CD8-positive, alpha-beta memory T cell (primary cell): ENCODE measurements around the gene GFOD1. TPM values are rescaled to one million over a fixed set of nuclear protein-coding genes. Genes with fewer than 3 reads are reported as not detected.
A peak's percentile ranks its signal among the peaks of the same experiment; 100 is the strongest.
"Not testable (repeated sequence)": the region's sequence is repeated elsewhere in the genome, so short reads cannot be mapped to it uniquely, and the experiment has no call there.

Source experiments
- CTCF ChIA-PET: fragments of 350-600 bp; sonication (Branson Sonifier 250); formaldehyde crosslinking; loops from one replicate; lab custom pipeline; 2021; ENCODE audit warnings: antibody characterized with exemption; lab: Charles Lee
- POLR2A ChIA-PET: fragments of 350-600 bp; sonication (Branson Sonifier 250); formaldehyde crosslinking; loops from one replicate; lab custom pipeline; 2021; ENCODE audit warnings: antibody characterized with exemption; lab: Charles Lee
- DNase-seq, 5 donors: peaks; one replicate each; pipeline versions ENCODE4 v3.0.0 to v3.0.0-alpha.2; 2020 to 2022; ENCODE audit warnings: mixed read lengths in 1 of 5
- H3K27ac ChIP-seq: one replicate; pipeline ENCODE4 v1.7.0; 2013; ENCODE audit warnings: low read depth, mild to moderate bottlenecking, low read length, moderate library complexity
- H3K27me3 ChIP-seq: 2 replicates; pipeline ENCODE4 v1.7.0; 2013; ENCODE audit warnings: low read length, mild to moderate bottlenecking; ENCODE audit not compliant: insufficient read depth, poor library complexity, severe bottlenecking
- H3K36me3 ChIP-seq: 2 replicates; pipeline ENCODE4 v1.7.0; 2013; ENCODE audit warnings: mild to moderate bottlenecking, low read length, moderate library complexity; ENCODE audit not compliant: insufficient read depth
- H3K4me1 ChIP-seq: 2 replicates; pipeline ENCODE4 v1.7.0; 2013; ENCODE audit warnings: mild to moderate bottlenecking, low read length, moderate library complexity; ENCODE audit not compliant: insufficient read depth
- H3K4me3 ChIP-seq: 2 replicates; pipeline ENCODE4 v1.7.0; 2013; ENCODE audit warnings: mild to moderate bottlenecking, low read length
- H3K9me3 ChIP-seq: 2 replicates; pipeline ENCODE4 v1.7.0; 2013; ENCODE audit warnings: mild to moderate bottlenecking, low read length
- H3K27ac Mint-ChIP-seq, 8 donors: one replicate each; pipeline ENCODE4 v1.8.0; 2020 to 2021; ENCODE audit warnings: mixed read lengths in 8 of 8, mild to moderate bottlenecking in 6 of 8, inconsistent platforms in 3 of 8, moderate library complexity in 3 of 8
- H3K27me3 Mint-ChIP-seq, 2 donors: one replicate each; pipeline ENCODE4 v1.8.0; 2020 to 2021; ENCODE audit warnings: mixed read lengths in 2 of 2, mild to moderate bottlenecking in 1 of 2, moderate library complexity in 1 of 2
- H3K36me3 Mint-ChIP-seq, 3 donors: one replicate each; pipeline ENCODE4 v1.8.0; 2020 to 2021; ENCODE audit warnings: mixed read lengths in 3 of 3, inconsistent platforms in 1 of 3, mild to moderate bottlenecking in 1 of 3
- H3K4me1 Mint-ChIP-seq, 3 donors: one replicate each; pipeline ENCODE4 v1.8.0; 2020 to 2021; ENCODE audit warnings: mixed read lengths in 3 of 3, inconsistent platforms in 1 of 3, mild to moderate bottlenecking in 1 of 3
- H3K4me3 Mint-ChIP-seq, 7 donors: one replicate each; pipeline ENCODE4 v1.8.0; 2020 to 2021; ENCODE audit warnings: mixed read lengths in 7 of 7, mild to moderate bottlenecking in 6 of 7, moderate library complexity in 4 of 7, inconsistent platforms in 2 of 7
- H3K9me3 Mint-ChIP-seq, 5 donors: one replicate each; pipeline ENCODE4 v1.8.0; 2020 to 2022; ENCODE audit warnings: mixed read lengths in 5 of 5, mild to moderate bottlenecking in 3 of 5, moderate library complexity in 2 of 5, inconsistent platforms in 1 of 5
- polyA plus RNA-seq: library from polyadenylated mRNA; unstranded; fragments of 300-500 nt; fragmentation: Illumina TruSeq; gene quantifications from one replicate; pipeline ENCODE4 v1.2.3, GENCODE V29; 2021
- total RNA-seq, 2 experiments: library from RNA; stranded (reverse); gene quantifications; one replicate each; pipeline ENCODE4 v1.2.3, GENCODE V29; 2021

GFOD1 gene
- total and polyA plus RNA-seq, 3 experiments from 2014 or later = 3.6 to 8.7 (median 8.2) TPM

DNA sequence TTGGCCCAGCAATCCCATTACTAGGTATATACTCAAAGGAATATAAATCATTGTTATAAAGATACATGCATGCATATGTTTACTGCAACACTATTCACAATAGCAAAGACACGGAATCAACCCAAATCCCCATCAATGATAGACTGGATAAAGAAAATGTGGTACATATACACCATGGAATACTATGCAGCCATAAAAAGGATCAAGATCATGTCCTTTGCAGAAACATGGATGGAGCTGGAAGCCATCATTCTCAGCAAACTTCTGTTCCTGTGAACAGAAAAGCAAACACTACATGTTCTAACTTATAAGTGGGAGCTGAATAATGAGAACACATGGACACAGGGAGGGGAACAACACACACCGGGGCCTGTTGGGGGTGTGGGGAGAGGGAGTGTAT, 27.1 kb downstream of the GFOD1 start:
- H3K27ac Mint-ChIP-seq = not testable (repeated sequence)

DNA sequence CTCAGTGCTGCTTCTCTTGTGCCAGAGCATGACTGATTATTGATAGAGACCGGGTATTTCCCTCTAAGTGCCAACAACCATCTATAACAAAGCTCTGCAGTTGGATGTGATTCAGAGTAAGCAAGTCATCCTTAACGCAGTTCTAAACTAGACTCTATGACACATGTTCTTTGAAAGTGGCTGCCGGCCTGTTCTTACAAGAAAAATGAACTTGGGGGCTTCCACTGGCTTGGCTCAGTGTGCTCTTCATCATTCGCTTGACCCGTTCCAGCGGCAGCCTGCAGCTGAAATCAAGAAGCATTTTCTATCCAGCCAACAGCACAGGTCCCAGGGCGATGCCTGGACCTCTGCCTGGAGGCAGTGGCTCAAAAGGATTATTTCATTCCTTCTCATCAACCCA, 29.8 kb downstream of the GFOD1 start:
- ChIA-PET CTCF (interaction anchor here (0.8 kb wide), 1 partner anchor 29 kb away, joined by 3 read pairs; the partner anchor contains the start of gene GFOD1), POLR2A (interaction anchor here (0.8 kb wide), 1 partner anchor 117 kb away, joined by 4 read pairs; the partner anchor contains the start of gene SIRT5)
- Mint-ChIP-seq H3K27me3 (peaks cover 0 to 2% of the 10 kb centered on the region in 2 donors), H3K27ac (peak overlapping the region in 4 of 8 donors; percentile 42 to 88 (median 52)), H3K4me1 (peaks cover 56 to 81% (median 62%) of the 10 kb centered on the region in 3 donors), H3K4me3 (no peak overlapping the region), H3K36me3 (no peaks in the 10 kb centered on the region), H3K9me3 (no peaks in the 10 kb centered on the region)
- Histone ChIP-seq H3K9me3 (no peaks in the 10 kb centered on the region), H3K27ac (no peak overlapping the region), H3K36me3 (no peaks in the 10 kb centered on the region), H3K4me1 (peaks cover 42% of the 10 kb centered on the region), H3K4me3 (no peak overlapping the region), H3K27me3 (no peaks in the 10 kb centered on the region)
- no peak for DNase-seq

More for the DNA sequence above, 27.1 kb downstream of the GFOD1 start:
- H3K4me1 ChIP-seq = peaks cover 26% of the 10 kb centered on the region
- H3K4me1 Mint-ChIP-seq = peaks cover 42 to 64% (median 50%) of the 10 kb centered on the region in 3 donors
- H3K4me3 ChIP-seq, DNase-seq, H3K36me3 ChIP-seq, H3K4me3 Mint-ChIP-seq, H3K9me3 ChIP-seq, H3K27me3 ChIP-seq, H3K27ac ChIP-seq, CTCF ChIA-PET, H3K36me3 Mint-ChIP-seq, POLR2A ChIA-PET, H3K27me3 Mint-ChIP-seq, H3K9me3 Mint-ChIP-seq: not testable (repeated sequence)

DNA sequence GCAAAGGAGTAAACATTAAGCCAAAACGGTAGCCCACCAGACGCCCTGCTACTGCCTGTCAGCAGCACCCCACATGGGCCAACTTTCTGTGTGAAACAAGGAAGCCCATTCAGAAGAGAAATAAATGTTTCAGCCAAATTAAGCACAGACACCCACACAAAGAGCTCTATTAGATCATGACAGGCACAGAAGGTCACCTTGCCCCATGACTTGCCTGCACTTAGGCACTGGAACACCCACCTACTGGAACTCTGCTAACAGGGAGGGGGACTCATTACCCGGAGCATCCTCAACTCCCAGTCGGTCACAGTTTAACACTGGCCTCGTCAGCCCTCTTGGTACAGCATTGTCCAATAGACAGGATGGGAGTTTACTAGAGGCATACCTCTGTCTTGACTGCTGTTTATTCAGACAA, 31.8 kb downstream of the GFOD1 start:
- ChIA-PET CTCF (interaction anchor here (1.6 to 2.7 kb wide), 2 partner anchors 27 to 119 kb away, joined by 3 to 7 read pairs; partner anchors contain the start of gene SIRT5), POLR2A (no interaction called here)
- H3K27me3 ChIP-seq = no peaks in the 10 kb centered on the region
- H3K4me1 ChIP-seq = peaks cover 27% of the 10 kb centered on the region
- H3K4me3 Mint-ChIP-seq = peak overlapping the region in 4 of 7 donors; percentile 6 to 72 (median 20)
- peak overlapping the region; percentile 77 to 98 (median 92) for H3K27ac Mint-ChIP-seq
- H3K36me3 Mint-ChIP-seq = no peaks in the 10 kb centered on the region
- peak overlapping the region; percentile 21 for H3K27ac ChIP-seq
- H3K36me3 ChIP-seq = no peaks in the 10 kb centered on the region
- no peak for DNase-seq
- no peaks in the 10 kb centered on the region for H3K9me3 ChIP-seq
- no peak overlapping the region for H3K4me3 ChIP-seq
- H3K9me3 Mint-ChIP-seq = no peaks in the 10 kb centered on the region
- H3K4me1 Mint-ChIP-seq = peaks cover 42 to 63% (median 50%) of the 10 kb centered on the region in 3 donors
- peaks cover 0 to 2% of the 10 kb centered on the region in 2 donors for H3K27me3 Mint-ChIP-seq

- H3K36me3 ChIP-seq = no peaks in the 10 kb centered on the region
- peaks cover 0 to 3% (median 0%) of the 10 kb centered on the region in 3 donors for H3K36me3 Mint-ChIP-seq
- H3K27ac Mint-ChIP-seq = peak overlapping the region; percentile 77 to 98 (median 93)
- POLR2A ChIA-PET = interaction anchor here (0.6 to 1.0 kb wide), 5 partner anchors 15 to 162 kb away, joined by 3 to 5 read pairs (median 3); partner anchors contain the start of gene SIRT5
- H3K4me1 Mint-ChIP-seq = peaks cover 39 to 55% (median 48%) of the 10 kb centered on the region in 3 donors
- no peaks in the 10 kb centered on the region for H3K9me3 ChIP-seq
- H3K9me3 Mint-ChIP-seq = no peaks in the 10 kb centered on the region
- peak overlapping the region; percentile 13 for H3K4me3 ChIP-seq
- CTCF ChIA-PET = interaction anchor here (0.7 to 2.7 kb wide), 17 partner anchors 9 to 612 kb away, joined by 3 to 9 read pairs (median 4); partner anchors contain the start of genes GFOD1, NOL7 and SIRT5
- H3K27me3 ChIP-seq = no peaks in the 10 kb centered on the region
- H3K4me1 ChIP-seq = peaks cover 27% of the 10 kb centered on the region
- peaks cover 0 to 2% of the 10 kb centered on the region in 2 donors for H3K27me3 Mint-ChIP-seq
- peak overlapping the region; percentile 32 to 82 (median 77) for H3K4me3 Mint-ChIP-seq
- H3K27ac ChIP-seq = peak overlapping the region; percentile 21
- peak; percentile 50 to 87 (median 65) for DNase-seq
These were observed 32.8 kb downstream of the GFOD1 start for GRCh38 chr6:13454286-13455221.

DNA sequence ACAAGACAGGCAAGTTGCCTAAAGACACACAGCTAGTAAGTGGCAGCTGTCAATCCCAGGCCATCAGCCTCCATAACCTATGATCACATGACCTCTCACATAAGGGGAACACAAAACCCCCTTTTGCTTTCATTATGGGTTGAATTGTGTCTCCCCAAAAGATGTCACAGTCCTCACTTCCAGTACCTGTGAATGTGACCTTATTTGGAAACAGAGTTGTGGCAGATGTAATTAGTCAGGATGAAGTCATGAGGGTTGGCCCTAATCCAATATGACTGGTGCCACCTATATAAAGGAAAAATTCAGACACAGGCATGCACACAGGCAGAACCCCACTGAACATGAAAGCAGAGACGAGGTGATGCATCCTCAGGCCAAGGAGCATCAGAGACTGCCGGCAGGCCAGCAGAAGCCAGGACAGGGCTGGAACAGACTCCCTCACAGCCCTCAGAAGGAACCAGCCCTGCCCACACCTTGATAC, 33.6 kb downstream of the GFOD1 start:
- Histone ChIP-seq H3K36me3 (no peaks in the 10 kb centered on the region), H3K27ac (no peak overlapping the region), H3K4me3 (no peak overlapping the region), H3K9me3 (no peaks in the 10 kb centered on the region), H3K4me1 (peaks cover 29% of the 10 kb centered on the region), H3K27me3 (no peaks in the 10 kb centered on the region)
- ChIA-PET CTCF (interaction anchor here (0.7 to 2.7 kb wide), 17 partner anchors 9 to 613 kb away, joined by 3 to 9 read pairs (median 4); partner anchors contain the start of genes GFOD1, NOL7 and SIRT5), POLR2A (interaction anchor here (0.6 to 1.0 kb wide), 5 partner anchors 15 to 162 kb away, joined by 3 to 5 read pairs (median 3); partner anchors contain the start of gene SIRT5)
- H3K9me3 Mint-ChIP-seq = no peaks in the 10 kb centered on the region
- DNase-seq = peak in 1 of 5 donors; percentile 53
- H3K27ac Mint-ChIP-seq = peak overlapping the region; percentile 77 to 98 (median 93)
- peaks cover 34 to 53% (median 42%) of the 10 kb centered on the region in 3 donors for H3K4me1 Mint-ChIP-seq
- H3K4me3 Mint-ChIP-seq = peak overlapping the region in 6 of 7 donors; percentile 32 to 78 (median 70)
- peaks cover 0 to 3% (median 0%) of the 10 kb centered on the region in 3 donors for H3K36me3 Mint-ChIP-seq
- peaks cover 0 to 2% of the 10 kb centered on the region in 2 donors for H3K27me3 Mint-ChIP-seq

GRCh38 chr6:13453153-13453552, 34.2 kb downstream of the GFOD1 start:
- H3K27ac ChIP-seq = no peak overlapping the region

GRCh38 chr6:13452346-13453117, 34.9 kb downstream of the GFOD1 start:
- Histone ChIP-seq H3K9me3 (no peaks in the 10 kb centered on the region), H3K27ac (no peak overlapping the region), H3K27me3 (no peaks in the 10 kb centered on the region), H3K4me1 (peaks cover 39% of the 10 kb centered on the region), H3K36me3 (no peaks in the 10 kb centered on the region), H3K4me3 (no peak overlapping the region)
- H3K27me3 Mint-ChIP-seq = peaks cover 0 to 2% of the 10 kb centered on the region in 2 donors
- ChIA-PET POLR2A (no interaction called here), CTCF (interaction anchor here (2.1 kb wide), 1 partner anchor 20 kb away, joined by 9 read pairs; no protein-coding TSS in a partner anchor)
- peaks cover 42 to 55% (median 48%) of the 10 kb centered on the region in 3 donors for H3K4me1 Mint-ChIP-seq
- no peak overlapping the region for H3K4me3 Mint-ChIP-seq
- no peaks in the 10 kb centered on the region for H3K9me3 Mint-ChIP-seq
- peak overlapping the region in 2 of 8 donors; percentile 17 to 90 for H3K27ac Mint-ChIP-seq
- no peak for DNase-seq
- H3K36me3 Mint-ChIP-seq = peaks cover 0 to 3% (median 0%) of the 10 kb centered on the region in 3 donors

More at GRCh38 chr6:13453153-13453552, 34.2 kb downstream of the GFOD1 start:
- H3K36me3 ChIP-seq = no peaks in the 10 kb centered on the region
- ChIA-PET POLR2A (no interaction called here), CTCF (interaction anchor here (1.6 to 2.7 kb wide), 4 partner anchors 21 to 122 kb away, joined by 7 to 9 read pairs (median 8); partner anchors contain the start of genes GFOD1 and SIRT5)
- H3K4me3 Mint-ChIP-seq = no peak overlapping the region
- peak overlapping the region in 6 of 8 donors; percentile 37 to 91 (median 65) for H3K27ac Mint-ChIP-seq
- H3K4me1 ChIP-seq = peaks cover 35% of the 10 kb centered on the region
- H3K4me1 Mint-ChIP-seq = peaks cover 39 to 53% (median 42%) of the 10 kb centered on the region in 3 donors
- H3K9me3 Mint-ChIP-seq = no peaks in the 10 kb centered on the region
- DNase-seq = no peak
- no peaks in the 10 kb centered on the region for H3K27me3 ChIP-seq
- peaks cover 0 to 2% of the 10 kb centered on the region in 2 donors for H3K27me3 Mint-ChIP-seq
- peaks cover 0 to 3% (median 0%) of the 10 kb centered on the region in 3 donors for H3K36me3 Mint-ChIP-seq
- H3K9me3 ChIP-seq = no peaks in the 10 kb centered on the region
- no peak overlapping the region for H3K4me3 ChIP-seq
